Jurkat, Clone E6-1 (cell line): Measurements from ENCODE around the gene GRAMD4.

Source experiments
- DNase-seq: peaks from one replicate; pipeline ENCODE4 v3.0.0-alpha.2; 2011; ENCODE audit warnings: low read depth, low spot score
- H3K4me3 ChIP-seq: 2 replicates; pipeline ENCODE4 v1.5.1; 2011; ENCODE audit warnings: mild to moderate bottlenecking, low read length, control low read depth, moderate library complexity

GRAMD4 gene

DNA sequence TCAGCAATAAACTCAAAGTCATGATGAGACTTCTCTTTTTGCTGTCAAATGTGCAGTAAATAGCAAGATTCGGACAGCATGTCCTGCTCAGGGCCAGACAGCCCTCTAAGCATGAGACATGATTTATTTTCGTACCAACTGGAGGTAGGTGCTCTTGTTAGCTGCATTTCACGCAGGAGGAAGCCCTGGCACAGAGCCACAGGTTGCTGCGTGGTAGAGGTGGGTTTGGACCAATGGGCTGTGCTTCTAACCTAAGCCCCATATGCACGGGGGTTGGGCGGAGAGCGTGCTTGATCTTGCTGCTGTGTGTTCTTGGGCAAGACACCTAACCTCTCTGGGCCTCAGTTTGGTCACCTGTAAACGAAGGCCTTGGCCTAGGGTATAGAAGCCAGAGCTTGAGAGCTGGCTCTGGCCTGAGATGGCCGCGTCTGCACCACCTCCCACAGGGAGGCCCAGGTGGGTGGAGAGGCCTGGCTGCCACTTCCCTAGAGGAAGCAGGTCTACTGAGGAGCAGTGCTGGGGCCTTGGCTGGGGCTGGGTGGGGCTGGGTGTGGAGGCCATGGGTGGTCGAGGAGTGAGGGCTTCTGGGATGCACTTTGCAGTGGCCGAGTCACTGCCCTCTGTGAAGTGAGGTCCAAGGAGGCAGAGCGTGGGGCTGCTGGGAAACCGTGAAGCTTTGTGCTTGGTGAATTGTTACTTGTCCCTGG, 38.5 kb upstream of the GRAMD4 start:
- peak; percentile 44 for DNase-seq
- no peak overlapping the region for H3K4me3 ChIP-seq

DNA sequence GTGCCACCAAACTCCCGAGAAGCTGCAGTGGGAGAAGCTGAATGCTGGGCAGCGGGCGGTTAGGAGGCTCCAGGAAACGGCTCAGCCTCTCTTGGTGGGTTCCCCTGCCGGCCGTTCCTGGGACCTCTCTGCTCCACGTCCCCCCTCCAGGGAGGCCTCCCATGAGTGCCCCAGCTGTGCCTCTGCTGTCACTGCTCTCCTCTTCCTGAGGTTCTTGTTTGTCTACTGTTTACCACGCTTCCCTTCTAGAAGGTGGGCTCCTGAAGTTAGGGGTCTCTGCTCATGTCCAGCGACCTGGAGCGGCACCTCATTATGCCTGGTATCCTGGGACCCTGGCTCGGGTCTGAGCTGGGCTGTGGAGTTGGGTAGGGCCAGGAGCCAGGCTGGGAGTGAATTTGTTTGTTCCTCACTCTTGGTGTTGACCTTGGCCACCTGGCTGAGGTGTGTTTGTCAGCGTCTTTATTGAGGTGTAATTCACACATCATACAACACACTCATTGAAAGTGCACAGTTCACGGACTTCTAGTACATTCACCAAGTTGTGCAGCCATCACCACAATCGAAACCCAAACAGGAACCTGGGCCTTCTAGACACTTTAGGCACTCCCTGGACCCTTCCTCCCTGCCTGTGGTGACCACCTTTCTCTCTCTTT, 37.8 kb upstream of the GRAMD4 start:
- H3K4me3 ChIP-seq = no peak overlapping the region
- DNase-seq = no peak

DNA sequence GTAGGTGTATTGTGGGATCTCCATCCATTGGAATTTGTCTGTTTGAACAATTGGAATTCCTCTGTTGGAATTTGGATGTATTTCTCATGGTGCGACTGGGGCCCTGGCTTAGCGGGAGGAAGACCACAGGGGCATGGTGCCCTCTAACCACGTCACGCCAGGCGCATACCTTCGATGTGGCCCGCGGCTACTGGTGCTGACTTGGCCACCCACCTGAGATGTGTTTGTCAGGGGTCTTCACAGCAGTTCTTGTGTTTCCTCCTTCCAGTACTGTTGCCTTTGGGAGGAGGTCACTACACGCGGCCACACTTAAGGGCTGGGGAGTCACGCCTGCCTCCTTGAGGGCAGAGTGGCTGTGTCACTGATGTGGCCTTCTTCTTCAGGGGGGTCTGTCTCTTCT, 36.6 kb upstream of the GRAMD4 start:
- DNase-seq = no peak

DNA sequence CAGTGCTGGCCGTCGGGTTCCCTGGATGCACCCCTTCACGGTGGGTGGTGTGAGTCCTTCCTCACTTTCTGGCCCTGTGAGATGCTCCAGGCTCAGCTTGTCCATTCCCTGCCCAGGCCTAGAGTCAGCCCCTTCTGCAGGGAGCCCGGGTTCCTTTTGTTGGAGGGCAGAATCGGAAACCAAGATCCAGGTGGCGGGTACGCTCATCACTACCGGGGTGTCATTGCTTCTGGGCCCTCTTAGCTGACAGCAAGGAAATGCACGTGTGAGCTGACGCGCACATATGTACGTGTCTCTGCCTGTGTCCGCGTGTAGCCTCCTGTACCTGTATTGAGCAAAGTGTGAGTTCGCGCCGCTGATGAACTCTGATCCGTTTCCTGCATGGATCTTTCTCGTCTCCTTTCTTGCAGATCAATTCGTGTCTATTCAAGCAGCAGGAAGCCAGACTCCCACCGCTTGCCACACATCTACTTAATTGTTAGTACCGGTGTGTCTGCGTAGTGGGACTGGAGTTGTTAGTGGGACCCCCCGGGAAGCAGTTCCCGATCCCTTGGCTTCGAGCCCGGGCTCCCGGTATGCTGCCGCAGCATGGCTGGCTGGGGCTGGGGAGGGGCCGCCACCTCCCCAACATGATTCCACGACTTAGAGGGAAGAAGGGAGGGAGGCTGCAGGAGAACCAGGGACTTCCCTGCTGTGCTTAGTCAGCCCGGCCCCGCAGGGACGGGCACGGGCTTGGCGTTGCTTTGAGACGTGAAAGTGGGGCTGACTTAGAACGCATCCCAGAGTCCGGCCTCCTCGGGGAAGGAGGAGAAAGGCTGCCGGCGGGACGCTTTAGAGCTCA, 35.9 kb upstream of the GRAMD4 start:
- no peak for DNase-seq
- no peak overlapping the region for H3K4me3 ChIP-seq

More for the DNA sequence above, 36.6 kb upstream of the GRAMD4 start:
- H3K4me3 ChIP-seq = no peak overlapping the region

DNA sequence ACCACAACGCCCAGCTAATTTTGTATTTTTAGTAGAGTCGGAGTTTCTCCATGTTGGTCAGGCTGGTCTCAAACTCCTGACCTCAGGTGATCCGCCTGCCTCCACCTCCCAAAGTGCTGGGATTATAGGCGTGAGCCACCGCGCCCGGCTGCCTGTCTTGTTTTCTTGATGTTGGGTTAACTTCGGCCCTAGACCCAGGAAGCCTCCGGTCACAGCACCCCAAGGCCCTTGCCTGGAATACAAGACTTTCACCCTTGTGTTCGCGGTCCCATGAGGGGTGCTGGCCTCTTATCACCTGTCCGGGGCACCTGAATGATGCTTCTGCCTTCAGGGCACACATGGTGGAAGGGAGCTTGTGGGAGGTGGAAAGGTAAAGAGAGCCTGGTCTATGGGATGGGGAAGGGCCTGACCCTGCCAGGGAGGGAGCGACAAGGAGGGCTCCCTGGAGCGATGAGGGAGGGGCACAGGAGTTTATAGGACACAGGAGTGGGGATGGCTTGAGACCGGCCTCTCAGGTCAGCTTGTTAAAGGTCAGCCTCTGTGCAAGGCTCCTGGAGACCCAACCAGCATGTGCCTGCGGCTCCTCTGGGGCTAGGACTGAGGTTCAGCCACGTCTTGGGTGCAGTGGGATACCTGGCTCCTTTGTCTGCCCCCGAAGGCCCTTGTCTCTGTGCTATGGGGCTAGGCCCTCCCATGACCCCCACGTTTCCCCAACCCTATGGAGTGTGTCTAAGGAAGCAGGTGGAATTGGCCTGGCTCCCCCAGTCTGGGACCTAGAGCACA, 34.7 kb upstream of the GRAMD4 start:
- DNase-seq = no peak
- no peak overlapping the region for H3K4me3 ChIP-seq

DNA sequence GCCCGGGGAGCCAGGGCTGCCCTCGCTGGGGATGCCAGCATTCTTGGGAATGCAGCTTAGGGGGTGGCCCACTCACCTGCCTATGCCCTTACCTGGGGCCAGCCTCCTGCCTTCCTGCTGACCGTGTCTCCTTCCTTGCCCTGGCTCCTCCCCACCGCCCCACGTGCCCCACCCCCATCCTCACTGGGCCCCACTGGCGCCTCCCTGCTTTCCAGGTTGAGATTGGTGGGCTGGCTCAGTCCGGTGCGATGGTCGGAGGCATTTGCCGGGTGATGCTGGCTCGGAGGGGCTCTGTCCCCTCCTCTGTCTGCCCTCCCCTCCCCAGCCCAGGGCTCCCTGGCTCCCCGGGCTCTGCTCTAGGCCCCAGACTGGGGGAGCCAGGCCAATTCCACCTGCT, 34.1 kb upstream of the GRAMD4 start:
- DNase-seq = no peak
- H3K4me3 ChIP-seq = no peak overlapping the region

DNA sequence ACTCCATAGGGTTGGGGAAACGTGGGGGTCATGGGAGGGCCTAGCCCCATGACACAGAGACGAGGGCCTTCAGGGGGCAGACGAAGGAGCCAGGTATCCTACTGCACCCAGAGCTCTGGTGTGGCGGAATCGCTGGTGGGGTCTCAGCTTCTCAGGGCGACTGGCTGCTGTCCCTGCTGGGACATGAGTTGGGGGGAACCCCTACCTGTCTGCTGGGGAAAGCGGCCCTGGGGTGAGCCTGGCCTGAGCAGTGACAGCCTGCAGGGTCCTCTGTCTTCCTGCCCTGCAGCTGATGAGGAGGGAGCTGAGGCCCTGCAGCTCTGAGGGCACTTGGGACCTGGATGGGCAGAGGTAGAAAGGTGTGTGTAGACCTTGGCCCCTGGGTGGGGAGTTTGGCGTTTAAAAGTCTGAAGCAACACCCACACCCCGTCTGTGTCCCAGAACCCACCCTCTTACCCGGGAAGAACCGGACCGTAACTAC, 33.6 kb upstream of the GRAMD4 start:
- DNase-seq = no peak
- H3K4me3 ChIP-seq = no peak overlapping the region

DNA sequence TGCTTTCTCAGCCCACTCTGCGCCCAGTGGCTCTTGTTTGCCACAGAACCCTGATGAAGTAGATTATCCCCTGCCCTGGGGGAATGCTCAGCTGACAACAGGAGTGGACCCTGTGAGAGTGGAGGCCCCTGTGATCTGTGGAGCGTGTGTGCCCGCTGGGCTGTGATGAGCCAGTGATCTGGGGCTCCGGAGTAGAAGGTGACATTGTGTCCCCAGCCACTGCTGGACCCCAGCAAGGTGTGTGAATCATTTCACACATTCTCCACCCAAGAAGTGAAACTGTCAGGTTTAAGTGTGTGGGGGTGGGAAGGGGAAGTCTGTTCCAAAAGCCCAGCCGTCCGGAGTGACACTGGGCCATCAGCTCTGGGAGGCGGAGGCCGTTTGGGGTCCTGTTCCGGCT, 33.1 kb upstream of the GRAMD4 start:
- no peak overlapping the region for H3K4me3 ChIP-seq
- DNase-seq = no peak

DNA sequence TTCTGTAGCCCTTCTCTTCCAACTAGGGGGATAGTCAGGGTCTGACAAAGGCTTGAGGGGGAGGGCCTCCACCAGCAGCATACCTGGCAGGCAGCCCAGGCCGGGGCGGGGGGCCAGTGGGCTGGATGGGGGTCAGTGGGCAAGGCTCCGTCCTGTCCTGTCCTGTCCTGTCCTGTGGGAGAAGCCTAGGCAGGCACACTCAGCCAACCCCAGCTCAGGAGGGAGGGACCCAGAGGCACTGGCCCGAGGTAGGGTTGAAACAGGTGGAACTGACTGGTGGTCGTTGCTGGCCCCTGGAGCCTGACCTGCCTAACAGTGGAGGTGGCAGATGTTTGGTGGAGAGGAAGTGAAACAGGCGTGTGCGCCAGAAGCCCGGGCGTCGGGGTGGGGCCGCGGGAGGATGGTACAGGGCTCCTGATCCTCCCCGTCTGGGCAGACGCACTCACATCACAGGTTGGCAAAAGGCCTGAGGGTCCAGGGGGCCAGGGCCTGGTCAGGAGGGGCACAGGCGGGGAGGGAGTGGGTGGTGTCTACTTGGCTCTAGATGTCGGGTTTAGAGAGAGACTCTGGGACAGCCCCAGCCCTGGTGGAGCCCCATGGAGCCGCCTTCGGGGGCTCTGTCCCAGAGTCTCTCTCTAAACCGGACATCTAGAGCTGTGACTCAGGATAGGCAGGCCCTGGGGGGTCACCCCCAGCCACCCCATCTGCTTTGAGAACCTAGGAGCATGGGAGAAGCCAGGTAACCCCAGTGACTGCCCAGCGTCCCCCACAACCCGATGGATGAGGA, 32.5 kb upstream of the GRAMD4 start:
- DNase-seq = no peak
- H3K4me3 ChIP-seq = no peak overlapping the region

DNA sequence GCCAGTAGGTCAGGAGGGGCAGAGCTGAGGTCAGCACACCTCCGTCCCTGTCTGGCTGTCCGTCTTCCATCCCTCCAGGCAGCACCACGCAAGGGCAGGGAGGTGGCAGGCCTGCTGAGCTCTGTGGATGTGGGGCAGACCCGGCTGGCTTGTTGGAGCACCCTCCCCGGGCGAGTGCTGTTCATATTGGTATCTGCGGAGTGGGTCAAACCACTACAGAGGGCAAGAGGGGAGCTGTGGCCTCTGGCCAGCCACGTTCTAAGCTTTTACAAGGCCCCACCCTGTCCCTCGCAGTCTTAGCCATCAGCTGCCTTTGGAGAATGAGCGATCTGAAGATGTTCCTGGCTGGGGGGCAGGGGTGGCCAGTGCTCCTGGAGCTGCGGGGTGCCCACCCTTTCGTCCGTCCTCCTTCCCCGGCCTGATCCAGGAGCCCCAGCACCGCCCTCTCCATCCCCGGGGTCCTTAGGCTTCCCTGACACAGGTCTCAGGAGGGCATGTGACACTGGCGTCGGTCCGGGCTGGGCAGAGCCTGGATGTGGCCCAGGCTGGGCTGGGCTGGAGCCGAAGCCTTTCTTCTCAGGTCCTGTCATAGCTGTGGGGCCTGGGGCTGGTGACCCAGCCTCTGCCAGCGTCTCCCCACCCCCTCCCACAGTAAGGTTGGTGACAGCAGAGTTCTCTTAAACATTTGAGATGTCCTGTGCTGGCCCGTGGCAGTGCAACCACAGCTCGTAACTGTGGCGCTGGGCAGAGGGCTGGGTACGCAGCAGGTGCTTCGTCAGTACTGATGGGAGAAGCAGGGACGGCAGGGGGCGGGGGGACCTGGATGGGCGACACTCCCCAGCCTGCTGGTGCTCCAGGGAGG, 31.7 kb upstream of the GRAMD4 start:
- DNase-seq = no peak
- no peak overlapping the region for H3K4me3 ChIP-seq

DNA sequence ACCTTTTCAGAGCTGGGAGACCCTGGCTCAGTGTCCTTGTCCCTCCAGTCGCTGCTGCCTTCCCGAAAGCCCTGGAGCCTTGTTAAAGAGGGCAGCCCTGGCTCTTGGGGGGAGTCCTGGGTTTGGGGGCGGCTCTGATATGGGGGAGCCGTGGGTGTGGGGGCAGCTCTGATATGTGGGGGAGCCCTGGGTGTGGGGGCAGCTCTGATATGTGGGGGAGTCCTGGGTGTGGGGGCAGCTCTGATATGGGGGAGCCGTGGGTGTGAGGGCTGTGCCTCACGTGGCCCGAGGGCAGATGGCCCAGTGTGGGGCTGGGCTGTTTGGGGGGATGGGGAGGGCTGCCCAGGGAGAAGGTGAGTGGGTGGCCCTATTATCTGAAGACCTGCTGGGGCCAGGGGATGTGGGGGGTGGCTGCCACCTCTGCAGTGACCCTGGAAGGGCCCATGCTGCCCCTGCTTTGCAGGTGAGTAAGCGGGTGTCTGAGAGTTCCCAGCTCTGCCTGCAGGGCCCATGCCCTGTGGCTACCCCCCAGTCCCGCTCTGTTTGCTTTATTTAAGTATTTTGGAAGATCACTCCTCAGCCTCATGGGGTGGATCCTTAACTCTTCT, 30.9 kb upstream of the GRAMD4 start:
- no peak overlapping the region for H3K4me3 ChIP-seq

DNA sequence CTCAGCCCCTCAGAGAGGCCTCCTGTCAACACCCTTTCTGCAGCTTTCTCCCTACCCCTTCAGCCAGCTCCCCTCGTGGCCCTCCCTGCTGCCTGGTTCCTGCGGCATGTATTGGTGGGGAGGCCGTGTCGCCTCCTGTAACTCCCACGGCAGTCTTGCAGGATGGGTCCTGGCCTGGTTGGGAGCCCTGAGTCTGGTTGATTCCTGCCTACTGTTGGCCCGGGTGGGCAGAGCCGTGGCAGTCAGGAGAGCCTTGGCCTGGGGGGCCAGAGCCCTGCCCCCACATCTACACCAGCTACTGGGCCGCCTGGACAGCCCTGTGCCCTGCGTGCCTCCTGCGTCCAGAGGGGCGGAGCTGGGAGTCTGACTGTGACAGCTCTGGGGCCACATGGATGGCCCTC, 30.3 kb upstream of the GRAMD4 start:
- DNase-seq = no peak
- H3K4me3 ChIP-seq = no peak overlapping the region

More for the DNA sequence above, 30.9 kb upstream of the GRAMD4 start:
- no peak for DNase-seq

DNA sequence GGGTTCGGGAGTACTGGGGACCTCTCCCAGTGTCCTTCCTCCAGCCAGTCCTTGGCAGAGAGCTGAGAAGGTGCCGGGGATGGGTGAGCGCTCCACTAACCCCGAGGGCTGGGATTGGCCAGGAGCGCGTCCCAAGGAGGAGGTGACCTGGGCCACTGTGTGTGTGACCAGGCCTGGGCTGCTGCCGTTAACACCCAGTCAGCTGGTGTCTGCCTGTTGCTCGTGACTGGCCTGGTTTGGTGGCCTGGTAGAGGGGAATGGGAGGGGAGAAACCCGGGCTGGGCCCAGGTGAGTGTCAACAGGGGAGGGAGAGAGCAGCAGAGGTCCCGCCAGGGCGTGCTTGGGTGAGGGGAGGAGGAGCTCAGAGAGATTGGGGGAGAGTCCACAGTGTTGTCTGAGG, 29.9 kb upstream of the GRAMD4 start:
- H3K4me3 ChIP-seq = no peak overlapping the region

DNA sequence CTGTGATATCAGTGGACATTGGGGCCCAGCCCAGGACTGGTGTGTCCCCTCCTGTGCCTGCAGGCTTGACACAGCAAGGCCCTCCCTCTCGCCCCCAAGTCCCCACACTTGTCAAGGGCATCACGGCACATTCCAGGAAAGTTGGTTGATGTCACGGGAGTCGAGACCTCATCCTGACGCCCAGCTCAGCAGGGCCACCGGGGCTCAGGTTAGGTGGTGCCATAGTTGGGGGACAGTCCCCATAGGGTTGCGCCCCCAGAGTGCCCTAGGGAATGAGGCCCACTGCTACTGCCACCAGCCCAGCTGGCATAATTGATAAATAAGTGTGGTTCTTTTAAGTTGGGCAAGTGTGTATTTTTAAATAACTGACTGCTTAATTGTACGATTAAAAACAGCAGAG, 28.3 kb upstream of the GRAMD4 start:
- H3K4me3 ChIP-seq = peak overlapping the region; percentile 44

More for the DNA sequence above, 29.9 kb upstream of the GRAMD4 start:
- DNase-seq = no peak

DNA sequence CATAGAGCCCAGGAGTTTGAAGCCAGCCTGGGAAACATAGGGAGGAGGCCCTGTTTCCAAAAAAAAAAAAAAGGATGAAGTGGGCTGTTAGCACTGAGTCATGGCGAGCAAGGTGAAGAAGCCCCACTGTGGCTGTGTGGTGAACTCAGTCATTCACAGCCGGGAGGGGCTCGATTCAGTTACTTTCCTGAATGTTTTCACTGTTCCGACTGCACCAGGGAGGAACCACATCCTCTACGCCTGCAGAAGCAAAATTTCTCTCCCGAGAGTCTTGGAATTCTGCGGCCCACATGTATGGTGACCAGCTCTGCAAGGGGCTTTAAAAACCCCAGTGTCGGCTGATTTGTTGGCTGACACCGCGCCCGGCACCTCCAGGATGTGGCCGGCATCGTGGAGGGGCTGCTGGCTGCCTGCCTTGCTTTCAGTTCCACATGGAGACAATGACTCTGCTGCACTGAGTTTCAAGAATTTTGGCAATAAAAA, 27.8 kb upstream of the GRAMD4 start:
- peak overlapping the region; percentile 44 for H3K4me3 ChIP-seq
- DNase-seq = peak; percentile 80

More for the DNA sequence above, 28.3 kb upstream of the GRAMD4 start:
- DNase-seq = no peak

DNA sequence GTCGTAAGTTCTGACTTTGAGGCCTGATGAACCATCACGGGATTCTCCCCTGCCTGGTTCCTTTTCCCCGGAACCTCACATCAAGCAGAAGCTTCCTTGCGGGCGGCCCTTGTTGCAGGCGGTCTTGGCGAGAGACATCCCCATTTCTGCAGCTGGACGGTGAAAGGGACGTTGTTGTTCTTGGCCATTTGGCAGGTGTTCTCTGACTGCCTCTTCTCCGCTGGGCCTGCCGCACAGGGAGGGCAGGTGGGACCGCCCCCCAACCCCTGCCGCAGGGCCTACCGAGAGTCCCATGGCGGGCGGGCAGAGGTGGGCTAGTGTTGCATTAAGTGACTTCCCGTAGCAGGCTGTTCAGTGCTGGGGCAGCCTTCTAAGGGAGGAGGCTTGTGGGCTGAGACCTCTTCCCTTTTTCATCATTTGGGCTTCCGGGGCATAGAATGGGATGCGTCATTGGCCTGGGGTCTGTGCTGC, 26.9 kb upstream of the GRAMD4 start:
- peak overlapping the region; percentile 44 for H3K4me3 ChIP-seq
- peak; percentile 70 for DNase-seq
